Lower lobe of right lung (tissue), 2 donors: ENCODE results near the gene DUSP16. TPM values are rescaled to one million over a fixed set of nuclear protein-coding genes. Genes with fewer than 3 reads are reported as not detected.

ENCODE experiments used
- ATAC-seq, 2 donors: fragments of 200-7000 bp; cut with Tn5 transposase; one replicate each; pipeline ENCODE4 v1.9.1; 2020 to 2022; ENCODE audit warnings: mild to moderate bottlenecking in 2 of 2, moderate library complexity in 2 of 2
- DNase-seq: peaks from one replicate; pipeline ENCODE4 v3.0.0-alpha.2; 2020
- H3K27ac ChIP-seq: fragments of 200-600 bp; one replicate; pipeline ENCODE4 v1.8.0; 2022
- H3K27me3 ChIP-seq: fragments of 200-600 bp; one replicate; pipeline ENCODE4 v1.8.0; 2022; ENCODE audit warnings: low read depth
- H3K36me3 ChIP-seq: fragments of 200-600 bp; one replicate; pipeline ENCODE4 v1.8.0; 2022; ENCODE audit warnings: mild to moderate bottlenecking
- H3K4me1 ChIP-seq: fragments of 200-600 bp; one replicate; pipeline ENCODE4 v1.8.0; 2022
- H3K4me3 ChIP-seq: fragments of 200-600 bp; one replicate; pipeline ENCODE4 v1.8.0; 2022; ENCODE audit warnings: mild to moderate bottlenecking
- H3K9me3 ChIP-seq: fragments of 200-600 bp; one replicate; pipeline ENCODE4 v1.8.0; 2022
- intact Hi-C: fragments of 100-400 bp; cut with DNase I; formaldehyde crosslinking; loops from one replicate; pipeline ENCODE4 v1.11.0; 2022
- total RNA-seq: library from RNA; stranded (reverse); fragmentation: NEBNext Ultra II Directional; extraction: Animal tissue kit (Norgen Biotek cat#: 25700); gene quantifications from one replicate; pipeline ENCODE4 v1.2.1, GENCODE V29; 2021
- TF ChIP-seq, protein P1 (sequence below): fragments of 200-600 bp; IDR thresholded peaks from one replicate; pipeline ENCODE4 v1.8.0; 2022; ENCODE audit warnings: antibody characterized with exemption, mild to moderate bottlenecking
- donor health status: DM: no; HTN: yes; CAD: no; lungs with severe emphysema.

The DUSP16 gene
- total RNA-seq, 1 donor from 2014 or later = 44.0 TPM

- intact Hi-C loops = no loop called here
- Histone ChIP-seq H3K27ac (no peak overlapping the region), H3K36me3 (no peaks in the 10 kb centered on the region), H3K4me3 (no peak overlapping the region), H3K4me1 (peaks cover 39% of the 10 kb centered on the region), H3K9me3 (no peaks in the 10 kb centered on the region), H3K27me3 (no peaks in the 10 kb centered on the region)
- ATAC-seq = peak; percentile 58 to 79
- DNase-seq = no peak
- TF ChIP-seq, protein P1, sequence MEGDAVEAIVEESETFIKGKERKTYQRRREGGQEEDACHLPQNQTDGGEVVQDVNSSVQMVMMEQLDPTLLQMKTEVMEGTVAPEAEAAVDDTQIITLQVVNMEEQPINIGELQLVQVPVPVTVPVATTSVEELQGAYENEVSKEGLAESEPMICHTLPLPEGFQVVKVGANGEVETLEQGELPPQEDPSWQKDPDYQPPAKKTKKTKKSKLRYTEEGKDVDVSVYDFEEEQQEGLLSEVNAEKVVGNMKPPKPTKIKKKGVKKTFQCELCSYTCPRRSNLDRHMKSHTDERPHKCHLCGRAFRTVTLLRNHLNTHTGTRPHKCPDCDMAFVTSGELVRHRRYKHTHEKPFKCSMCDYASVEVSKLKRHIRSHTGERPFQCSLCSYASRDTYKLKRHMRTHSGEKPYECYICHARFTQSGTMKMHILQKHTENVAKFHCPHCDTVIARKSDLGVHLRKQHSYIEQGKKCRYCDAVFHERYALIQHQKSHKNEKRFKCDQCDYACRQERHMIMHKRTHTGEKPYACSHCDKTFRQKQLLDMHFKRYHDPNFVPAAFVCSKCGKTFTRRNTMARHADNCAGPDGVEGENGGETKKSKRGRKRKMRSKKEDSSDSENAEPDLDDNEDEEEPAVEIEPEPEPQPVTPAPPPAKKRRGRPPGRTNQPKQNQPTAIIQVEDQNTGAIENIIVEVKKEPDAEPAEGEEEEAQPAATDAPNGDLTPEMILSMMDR = no peak
These were observed 27.7 kb downstream of the DUSP16 start for GRCh38 chr12:12534975-12535374.

GRCh38 chr12:12534166-12534866 is 28.3 kb downstream of the DUSP16 start:
- Histone ChIP-seq H3K4me1 (peaks cover 39% of the 10 kb centered on the region), H3K9me3 (no peaks in the 10 kb centered on the region), H3K27me3 (no peaks in the 10 kb centered on the region), H3K36me3 (no peaks in the 10 kb centered on the region), H3K27ac (peak overlapping the region; percentile 66), H3K4me3 (no peak overlapping the region)
- DNase-seq (no peak), ATAC-seq (peak in 1 of 2 donors; percentile 12)
- TF ChIP-seq, protein P1 = no peak
- intact Hi-C loops = no loop called here

DNA sequence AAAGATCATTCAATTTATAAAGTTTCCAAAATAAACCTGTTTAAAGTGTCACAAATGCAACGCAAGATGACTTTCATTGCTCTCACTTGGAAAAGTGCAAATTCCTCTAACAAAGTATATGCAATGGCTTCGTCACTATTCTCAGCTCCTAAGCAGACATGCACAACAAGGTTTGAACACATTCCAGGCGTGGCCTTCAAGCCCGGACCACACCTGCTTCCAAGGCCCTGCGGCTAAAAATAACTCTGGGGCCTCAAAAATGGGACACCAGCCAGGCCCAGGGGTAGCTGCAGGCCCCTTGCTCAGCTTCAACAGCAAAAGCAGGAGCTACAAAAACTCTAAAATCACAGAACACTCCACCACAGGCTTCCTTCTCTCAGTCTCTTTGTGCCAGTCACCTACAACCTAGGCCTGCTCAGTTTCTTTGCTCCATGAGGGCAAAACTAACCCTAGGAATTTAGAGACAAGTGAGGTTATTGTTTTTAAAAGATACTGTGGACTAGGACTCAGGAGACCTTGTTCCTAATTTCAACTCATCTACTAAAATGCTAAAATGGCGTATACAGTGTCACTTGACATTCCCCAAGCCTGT is 29.3 kb downstream of the DUSP16 start:
- Histone ChIP-seq H3K27me3 (no peaks in the 10 kb centered on the region), H3K9me3 (no peaks in the 10 kb centered on the region), H3K27ac (peak overlapping the region; percentile 66), H3K4me1 (peaks cover 35% of the 10 kb centered on the region), H3K4me3 (no peak overlapping the region), H3K36me3 (no peaks in the 10 kb centered on the region)
- TF ChIP-seq, protein P1 = no peak
- ATAC-seq (peak; percentile 86 to 87), DNase-seq (peak; percentile 69)
- intact Hi-C loops = no loop called here

- no peaks in the 10 kb centered on the region for H3K9me3 ChIP-seq
- no peaks in the 10 kb centered on the region for H3K36me3 ChIP-seq
- H3K27me3 ChIP-seq = no peaks in the 10 kb centered on the region
- TF ChIP-seq, protein P1 = no peak
- DNase-seq = no peak
- ATAC-seq = no peak
- intact Hi-C loops = no loop called here
- no peak overlapping the region for H3K27ac ChIP-seq
- no peak overlapping the region for H3K4me3 ChIP-seq
- H3K4me1 ChIP-seq = peaks cover 37% of the 10 kb centered on the region
These were observed 31.5 kb downstream of the DUSP16 start for GRCh38 chr12:12531194-12531593.

GRCh38 chr12:12529783-12530421 is 32.8 kb downstream of the DUSP16 start:
- TF ChIP-seq, protein P1 = no peak
- H3K4me3 ChIP-seq = no peak overlapping the region
- intact Hi-C loops = no loop called here
- H3K36me3 ChIP-seq = no peaks in the 10 kb centered on the region
- no peak overlapping the region for H3K27ac ChIP-seq
- H3K9me3 ChIP-seq = no peaks in the 10 kb centered on the region
- no peak for DNase-seq
- no peak for ATAC-seq
- no peaks in the 10 kb centered on the region for H3K27me3 ChIP-seq
- H3K4me1 ChIP-seq = peaks cover 35% of the 10 kb centered on the region
